H1 (cell line): ENCODE data around the gene ARG2. TPM values are rescaled to one million over a fixed set of nuclear protein-coding genes. Genes with fewer than 3 reads are reported as not detected.

Experiments
- CTCF ChIA-PET: fragments of 300-600 bp; sonication (Branson Sonifier 250); formaldehyde crosslinking; loops from one replicate; lab custom pipeline; 2021; ENCODE audit not compliant: partially characterized antibody; lab: Charles Lee
- POLR2A ChIA-PET: fragments of 300-600 bp; sonication (Branson Sonifier 250); formaldehyde crosslinking; loops from one replicate; lab custom pipeline; 2021; ENCODE audit warnings: inconsistent platforms; ENCODE audit not compliant: partially characterized antibody; lab: Charles Lee
- DNase-seq, 2 experiments: peaks; one replicate each; pipeline versions ENCODE4 v3.0.0 to v3.0.0-alpha.2; 2010 to 2022; ENCODE audit warnings: low spot score in 2 of 2, low read depth in 1 of 2, mixed read lengths in 1 of 2
- FAIRE-seq: peaks from 2 replicates; lab custom pipeline; 2011; peaks lifted over from hg19 to GRCh38; lab: Jason Lieb, UNC
- H2AFZ ChIP-seq: 2 replicates; pipeline ENCODE4 v1.8.1; 2012; ENCODE audit warnings: low read length, inconsistent platforms
- H2AK5ac ChIP-seq: 2 replicates; pipeline ENCODE4 v1.6.1; 2013; ENCODE audit warnings: low read depth, low read length
- H2BK120ac ChIP-seq: replicated peaks from 2 replicates; pipeline ENCODE3; 2013; ENCODE audit warnings: low read depth, low read length, inconsistent platforms
- H2BK12ac ChIP-seq: 2 replicates; pipeline ENCODE4 v1.6.1; 2013; ENCODE audit warnings: low read depth, low read length
- H2BK15ac ChIP-seq: 2 replicates; pipeline ENCODE4 v1.6.1; 2013; ENCODE audit warnings: low read length
- H2BK20ac ChIP-seq: 2 replicates; pipeline ENCODE4 v1.6.1; 2013; ENCODE audit warnings: low read length
- H2BK5ac ChIP-seq: 2 replicates; pipeline ENCODE4 v1.6.1; 2013; ENCODE audit warnings: low read depth, low read length
- H3K14ac ChIP-seq: 2 replicates; pipeline ENCODE4 v1.6.1; 2013; ENCODE audit warnings: inconsistent platforms; ENCODE audit not compliant: insufficient read length
- H3K18ac ChIP-seq: 2 replicates; pipeline ENCODE4 v1.6.1; 2013; ENCODE audit warnings: low read length; ENCODE audit errors: extremely low read depth
- H3K23ac ChIP-seq: 2 replicates; pipeline ENCODE4 v1.6.1; 2013; ENCODE audit warnings: inconsistent platforms; ENCODE audit not compliant: insufficient read length
- H3K23me2 ChIP-seq: 2 replicates; pipeline ENCODE4 v1.6.1; 2013; ENCODE audit warnings: low read depth, low read length
- H3K27ac ChIP-seq: 2 replicates; pipeline ENCODE4 v1.6.1; 2011; ENCODE audit warnings: low read depth, low read length, inconsistent platforms
- H3K27me3 ChIP-seq, 4 experiments: replicated peaks in 1 of 4; 1 replicate in 1 of 4; 2 replicates in 3 of 4; pipeline versions ENCODE4 v1.6.1 to v1.8.1; 2011 to 2013; ENCODE audit warnings: low read length in 3 of 4, mild to moderate bottlenecking in 3 of 4, inconsistent platforms in 2 of 4, mixed read lengths in 2 of 4, moderate library complexity in 1 of 4; ENCODE audit not compliant: control insufficient read depth in 3 of 4, insufficient read depth in 3 of 4; ENCODE audit errors: extremely low read depth in 1 of 4
- H3K36me3 ChIP-seq, 4 experiments: 2 replicates each; pipeline versions ENCODE4 v1.6.1 to v1.8.1; 2011 to 2013; ENCODE audit warnings: mild to moderate bottlenecking in 4 of 4, low read length in 3 of 4, moderate library complexity in 2 of 4, control low read depth in 1 of 4, inconsistent platforms in 1 of 4; ENCODE audit not compliant: insufficient read depth in 4 of 4, control insufficient read depth in 2 of 4
- H3K4ac ChIP-seq: replicated peaks from 2 replicates; pipeline ENCODE3; 2013; ENCODE audit warnings: low read length, low read depth, mixed read lengths, inconsistent platforms; ENCODE audit not compliant: insufficient read length
- H3K4me1 ChIP-seq, 4 experiments: replicated peaks in 1 of 4; 1 replicate in 1 of 4; 2 replicates in 3 of 4; pipeline versions ENCODE4 v1.6.1 to v1.8.1; 2011 to 2013; ENCODE audit warnings: low read length in 3 of 4, inconsistent platforms in 2 of 4, mixed read lengths in 1 of 4; ENCODE audit not compliant: insufficient read depth in 4 of 4, control insufficient read depth in 3 of 4
- H3K4me2 ChIP-seq, 2 experiments: 2 replicates each; pipeline versions ENCODE4 v1.6.1 to v1.8.1; 2011 to 2013; ENCODE audit warnings: low read depth in 2 of 2, low read length in 2 of 2, control low read depth in 1 of 2, inconsistent platforms in 1 of 2, mild to moderate bottlenecking in 1 of 2; ENCODE audit not compliant: insufficient read depth in 1 of 2
- H3K4me3 ChIP-seq, 4 experiments: fragments of 200-600, 300-600 bp in 1 of 4; sonication (generic), shearing (Covaris generic), sonication (Bioruptor Twin) in 1 of 4; 2 replicates each; pipeline versions ENCODE4 v1.5.1 to v1.8.1; 2011 to 2016; ENCODE audit warnings: low read length in 4 of 4, low read depth in 3 of 4, control low read depth in 2 of 4, inconsistent platforms in 2 of 4, mild to moderate bottlenecking in 2 of 4, mixed read lengths in 1 of 4, moderate library complexity in 1 of 4; ENCODE audit not compliant: insufficient read depth in 2 of 4; ENCODE audit errors: extremely low read depth in 1 of 4
- H3K56ac ChIP-seq: replicated peaks from 2 replicates; pipeline ENCODE3; 2013; ENCODE audit warnings: low read depth, mild to moderate bottlenecking, mixed read lengths, low read length, inconsistent platforms; ENCODE audit not compliant: insufficient read length
- H3K79me1 ChIP-seq: 2 replicates; pipeline ENCODE4 v1.6.1; 2013; ENCODE audit warnings: low read depth, low read length, control low read depth
- H3K79me2 ChIP-seq, 2 experiments: 2 replicates each; pipeline versions ENCODE4 v1.6.1 to v1.8.1; 2012 to 2013; ENCODE audit warnings: low read length in 2 of 2, mild to moderate bottlenecking in 2 of 2, inconsistent platforms in 1 of 2; ENCODE audit not compliant: insufficient read depth in 2 of 2, control insufficient read depth in 1 of 2
- H3K9ac ChIP-seq, 4 experiments: replicated peaks in 1 of 4; 1 replicate in 1 of 4; 2 replicates in 3 of 4; pipeline versions ENCODE4 v1.6.1 to v1.8.1; 2011 to 2013; ENCODE audit warnings: low read depth in 3 of 4, low read length in 3 of 4, control low read depth in 2 of 4, mild to moderate bottlenecking in 2 of 4, moderate library complexity in 2 of 4, inconsistent platforms in 1 of 4; ENCODE audit errors: extremely low read depth in 1 of 4
- H3K9me3 ChIP-seq, 2 experiments: 2 replicates each; pipeline versions ENCODE4 v1.6.1 to v1.8.1; 2012 to 2013; ENCODE audit warnings: mild to moderate bottlenecking in 2 of 2, moderate library complexity in 2 of 2, control low read depth in 1 of 2, inconsistent platforms in 1 of 2, low read depth in 1 of 2, low read length in 1 of 2, mixed read lengths in 1 of 2; ENCODE audit not compliant: insufficient read depth in 2 of 2
- H4K20me1 ChIP-seq, 2 experiments: replicated peaks in 1 of 2; 2 replicates each; pipeline versions ENCODE3 to v1.8.1; 2011 to 2013; ENCODE audit warnings: inconsistent platforms in 2 of 2, low read length in 2 of 2, mild to moderate bottlenecking in 1 of 2; ENCODE audit not compliant: insufficient read depth in 2 of 2, control insufficient read depth in 1 of 2
- H4K5ac ChIP-seq: 2 replicates; pipeline ENCODE4 v1.6.1; 2013; ENCODE audit warnings: low read length, low read depth, mixed read lengths, inconsistent platforms; ENCODE audit not compliant: insufficient read length
- H4K8ac ChIP-seq: 2 replicates; pipeline ENCODE4 v1.8.0; 2013; ENCODE audit warnings: mild to moderate bottlenecking, moderate library complexity, low read length, inconsistent platforms; ENCODE audit not compliant: insufficient read depth; ENCODE audit errors: extremely low read depth
- H4K91ac ChIP-seq: replicated peaks from 2 replicates; pipeline ENCODE3; 2013; ENCODE audit warnings: low read length, mixed read lengths, inconsistent platforms; ENCODE audit not compliant: insufficient read length
- TEAD4 ChIP-seq: IDR thresholded peaks from 2 replicates; pipeline ENCODE4 v1.6.1; 2012; ENCODE audit warnings: low read depth, low read length, inconsistent platforms, mixed read lengths
- WGBS, 2 experiments: shearing (Covaris generic) in 1 of 2; methylation state at CpG; one replicate each; pipeline versions ENCODE4 v1.1.6 to v1.1.7; 2013 to 2015; ENCODE audit warnings: low lambda C conversion rate in 2 of 2, mixed read lengths in 2 of 2, inconsistent platforms in 1 of 2, low coverage in 1 of 2, missing lambda C conversion rate in 1 of 2; ENCODE audit not compliant: insufficient replicate concordance in 2 of 2, insufficient coverage in 1 of 2, insufficient read length in 1 of 2; ENCODE audit errors: extremely low coverage in 1 of 2, missing lambda C conversion rate in 1 of 2; 5-methylcytosine and 5-hydroxymethylcytosine counted together
- polyA plus RNA-seq, 7 experiments: library from polyadenylated mRNA; depleted of rRNA in 3 of 7; stranded (reverse) in 5 of 7; unstranded in 2 of 7; fragments of >200 nt in 5 of 7; fragments of 200-250 nt in 2 of 7; gene quantifications; 1 replicate in 5 of 7; 2 replicates in 1 of 7; 4 replicates in 1 of 7; pipeline versions ENCODE4 v1.2.1 to v1.2.3, GENCODE V29; 2011 to 2013; ENCODE audit warnings: missing spikeins in 2 of 7, mixed read lengths in 2 of 7
- total RNA-seq: library from RNA; stranded (reverse); fragmentation: NEBNext Ultra II Directional; extraction: Animal tissue kit (Norgen Biotek cat#: 25700); gene quantifications from 2 replicates; pipeline ENCODE4 v1.2.1, GENCODE V29; 2021

ARG2 gene
- total and polyA plus RNA-seq, 2 of the 8 experiments (the other 6 are each of a cell fraction or from before 2014, with no cell fraction given), result 49.9 to 59.1 TPM

- H3K4me1 ChIP-seq, result no peaks in the 10 kb centered on the region; a peak in 1 of 7 replicates
- no peak overlapping the region for H3K23ac ChIP-seq
- no peak overlapping the region for H2BK15ac ChIP-seq
- H3K56ac ChIP-seq, result no peak overlapping the region
- H2BK20ac ChIP-seq, result no peak overlapping the region
- H3K18ac ChIP-seq, result no peak overlapping the region
- H4K8ac ChIP-seq, result no peak overlapping the region
- no peak overlapping the region for H4K91ac ChIP-seq
- no peak overlapping the region for H3K4me3 ChIP-seq
- no peak overlapping the region for H3K4me2 ChIP-seq
- no peak overlapping the region for H3K27ac ChIP-seq
- H3K79me1 ChIP-seq, result no peaks in the 10 kb centered on the region
- no peak for DNase-seq
- 89% methylated on average over 2 of the region's 2 CpGs; no CpG with 5 or more reads in 1 of the 2 experiments for WGBS, 2 experiments
- H3K9me3 ChIP-seq, result no peaks in the 10 kb centered on the region; a peak in 1 of 4 replicates
- H2BK120ac ChIP-seq, result no peak overlapping the region
- peaks cover 0 to 5% (median under 1%) of the 10 kb centered on the region in 4 experiments; a peak in 1 of 7 replicates for H3K27me3 ChIP-seq
- no peak overlapping the region for H2AFZ ChIP-seq
- no peak overlapping the region for H3K4ac ChIP-seq
- H2BK12ac ChIP-seq, result no peak overlapping the region
- H2BK5ac ChIP-seq, result no peak overlapping the region
- CTCF ChIA-PET, result interaction anchor here (1.2 to 4.8 kb wide), 4 partner anchors 10 to 72 kb away, joined by 3 to 28 read pairs (median 4); no protein-coding TSS in a partner anchor
- TF ChIP-seq TEAD4, result no peak
- TF ChIP-seq, all 59 proteins: peak for 0
- Histone ChIP-seq H4K5ac (no peak overlapping the region), H3K23me2 (peaks cover 2% of the 10 kb centered on the region; the same call in 1 of the 2 replicates), H3K79me2 (no peaks in the 10 kb centered on the region), H3K14ac (no peak overlapping the region), H3K9ac (no peak overlapping the region), H2AK5ac (no peak overlapping the region), H4K20me1 (no peaks in the 10 kb centered on the region), H3K36me3 (no peaks in the 10 kb centered on the region)
- no peak for FAIRE-seq
- POLR2A ChIA-PET, result no interaction called here
These were observed 24.3 kb upstream of the ARG2 start for GRCh38 chr14:67595392-67595791.
